ENCODE measurements around the gene SCARB1. TPM values are rescaled to one million over a fixed set of nuclear protein-coding genes. Genes with fewer than 3 reads are reported as not detected.
A peak's percentile ranks its signal among the peaks of the same experiment; 100 is the strongest.

SCARB1 gene
- total RNA-seq, 4 donors from 2014 or later = 18.6 to 41.8 (median 26.7) TPM

DNA sequence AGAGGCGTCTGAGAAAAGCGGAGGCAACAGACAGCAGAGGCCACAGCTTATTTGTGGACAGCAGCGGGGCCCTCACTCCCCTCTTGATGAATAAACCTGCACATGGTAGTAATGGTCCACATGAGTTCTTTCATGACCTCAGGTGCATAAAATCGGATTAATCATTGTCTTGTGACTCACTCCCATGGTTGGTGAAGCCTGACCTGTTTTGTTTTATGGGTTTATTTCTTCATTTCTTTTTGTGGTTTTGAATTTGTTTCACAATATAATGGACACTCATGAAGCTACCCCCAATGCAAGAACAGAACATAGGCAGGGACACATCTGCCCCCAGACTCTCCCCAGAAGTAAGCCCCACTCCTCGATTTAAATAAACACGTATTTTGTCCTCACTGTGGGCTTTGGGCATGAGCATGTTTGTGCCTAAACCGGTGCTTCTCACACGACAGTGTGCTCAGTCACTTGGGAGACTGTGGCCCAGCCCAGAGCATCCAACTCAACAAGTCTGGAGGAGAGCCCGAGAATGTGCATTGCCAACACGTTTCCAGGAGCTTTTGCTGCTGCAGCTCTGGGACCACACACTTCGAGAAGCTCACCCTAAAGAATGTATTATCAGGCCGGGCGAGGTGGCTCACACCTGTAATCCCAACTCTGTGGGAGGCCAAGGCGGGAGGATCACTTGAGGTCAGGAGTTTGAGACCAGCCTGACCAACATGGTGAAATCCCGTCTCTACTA is 116.1 kb downstream of the SCARB1 start:
- intact Hi-C loops (cut with DNase I; ENCODE audit: low total_unique reads) = no loop called here
- TF ChIP-seq POLR2A (IDR thresholded peaks at IDR 0.05) = no peak
- TF ChIP-seq, protein P1, sequence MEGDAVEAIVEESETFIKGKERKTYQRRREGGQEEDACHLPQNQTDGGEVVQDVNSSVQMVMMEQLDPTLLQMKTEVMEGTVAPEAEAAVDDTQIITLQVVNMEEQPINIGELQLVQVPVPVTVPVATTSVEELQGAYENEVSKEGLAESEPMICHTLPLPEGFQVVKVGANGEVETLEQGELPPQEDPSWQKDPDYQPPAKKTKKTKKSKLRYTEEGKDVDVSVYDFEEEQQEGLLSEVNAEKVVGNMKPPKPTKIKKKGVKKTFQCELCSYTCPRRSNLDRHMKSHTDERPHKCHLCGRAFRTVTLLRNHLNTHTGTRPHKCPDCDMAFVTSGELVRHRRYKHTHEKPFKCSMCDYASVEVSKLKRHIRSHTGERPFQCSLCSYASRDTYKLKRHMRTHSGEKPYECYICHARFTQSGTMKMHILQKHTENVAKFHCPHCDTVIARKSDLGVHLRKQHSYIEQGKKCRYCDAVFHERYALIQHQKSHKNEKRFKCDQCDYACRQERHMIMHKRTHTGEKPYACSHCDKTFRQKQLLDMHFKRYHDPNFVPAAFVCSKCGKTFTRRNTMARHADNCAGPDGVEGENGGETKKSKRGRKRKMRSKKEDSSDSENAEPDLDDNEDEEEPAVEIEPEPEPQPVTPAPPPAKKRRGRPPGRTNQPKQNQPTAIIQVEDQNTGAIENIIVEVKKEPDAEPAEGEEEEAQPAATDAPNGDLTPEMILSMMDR (IDR thresholded peaks at IDR 0.05) = no peak
- 76 to 81% methylated on average over 15 of the region's 15 CpGs for WGBS, 2 donors
- H3K4me3 ChIP-seq (ENCODE audit: low read depth, poor library complexity, severe bottlenecking) = no peak overlapping the region
- no peak for DNase-seq (ENCODE audit: low spot score in 2 of 2)

- TF ChIP-seq, protein P1 (IDR thresholded peaks at IDR 0.05) = no peak
- no peak for TF ChIP-seq POLR2A (IDR thresholded peaks at IDR 0.05)
- intact Hi-C loops (cut with DNase I; ENCODE audit: low total_unique reads) = no loop called here
- no peak overlapping the region for H3K4me3 ChIP-seq (ENCODE audit: low read depth, poor library complexity, severe bottlenecking)
- 87 to 95% methylated on average over 10 of the region's 10 CpGs for WGBS, 2 donors
- DNase-seq (ENCODE audit: low spot score in 2 of 2) = no peak
Measured at GRCh38 chr12:124746649-124747425, 116.8 kb downstream of the SCARB1 start.

- WGBS, 2 donors = 5 to 6% methylated on average over 25 of the region's 25 CpGs
- peak; percentile 91 to 99 for DNase-seq (ENCODE audit: low spot score in 2 of 2)
- no peak overlapping the region for H3K4me3 ChIP-seq (ENCODE audit: low read depth, poor library complexity, severe bottlenecking)
- intact Hi-C loops (cut with DNase I; ENCODE audit: low total_unique reads) = no loop called here
- TF ChIP-seq, protein P1 (IDR thresholded peaks at IDR 0.05) = no peak
- TF ChIP-seq POLR2A (IDR thresholded peaks at IDR 0.05) = no peak
Measured at GRCh38 chr12:124745891-124746570, 117.6 kb downstream of the SCARB1 start.

GRCh38 chr12:124745465-124745890 is 118.2 kb downstream of the SCARB1 start:
- H3K4me3 ChIP-seq (ENCODE audit: low read depth, poor library complexity, severe bottlenecking) = no peak overlapping the region
- intact Hi-C loops (cut with DNase I; ENCODE audit: low total_unique reads) = no loop called here
- WGBS, 2 donors = 32 to 34% methylated on average over 5 of the region's 5 CpGs
- TF ChIP-seq, protein P1 (IDR thresholded peaks at IDR 0.05) = no peak
- no peak for TF ChIP-seq POLR2A (IDR thresholded peaks at IDR 0.05)
- DNase-seq (ENCODE audit: low spot score in 2 of 2) = no peak

- H3K4me3 ChIP-seq (ENCODE audit: low read depth, poor library complexity, severe bottlenecking) = no peak overlapping the region
- 95% methylated on average over 15 of the region's 15 CpGs for WGBS, 2 donors
- intact Hi-C loops (cut with DNase I; ENCODE audit: low total_unique reads) = no loop called here
- TF ChIP-seq, protein P1 (IDR thresholded peaks at IDR 0.05) = no peak
- no peak for TF ChIP-seq POLR2A (IDR thresholded peaks at IDR 0.05)
- DNase-seq (ENCODE audit: low spot score in 2 of 2) = no peak
Measured at GRCh38 chr12:124744659-124745464, 118.8 kb downstream of the SCARB1 start.

Measured in lower leg skin (tissue), 4 donors.